Ishikawa (cell line): Measurements from ENCODE around the gene AFG1L.

Experiments used
- CEBPB ChIP-seq: IDR thresholded peaks from 2 replicates; pipeline ENCODE4 v1.6.1; 2012
- CREB1 ChIP-seq: IDR thresholded peaks from 2 replicates; pipeline ENCODE4 v1.6.1; 2012; ENCODE audit warnings: low read depth
- EGR1 ChIP-seq: IDR thresholded peaks from 2 replicates; pipeline ENCODE4 v1.6.1; 2012
- EP300 ChIP-seq: IDR thresholded peaks from 2 replicates; pipeline ENCODE4 v1.6.1; 2012; ENCODE audit warnings: borderline replicate concordance
- FOXM1 ChIP-seq: IDR thresholded peaks from 2 replicates; pipeline ENCODE4 v1.6.1; 2012; ENCODE audit warnings: low read depth, borderline replicate concordance
- NFIC ChIP-seq: IDR thresholded peaks from 2 replicates; pipeline ENCODE4 v1.6.1; 2012
- RAD21 ChIP-seq: IDR thresholded peaks from 2 replicates; pipeline ENCODE4 v1.6.1; 2012; ENCODE audit warnings: low read depth
- REST ChIP-seq: IDR thresholded peaks from 2 replicates; pipeline ENCODE4 v1.6.1; 2012; ENCODE audit warnings: low read depth, mild to moderate bottlenecking
- TAF1 ChIP-seq: IDR thresholded peaks from 2 replicates; pipeline ENCODE4 v1.6.1; 2012; ENCODE audit warnings: low read depth, mild to moderate bottlenecking
- TCF12 ChIP-seq: IDR thresholded peaks from 2 replicates; pipeline ENCODE4 v1.6.1; 2012; ENCODE audit warnings: low read depth
- TEAD4 ChIP-seq: IDR thresholded peaks from 2 replicates; pipeline ENCODE4 v1.6.1; 2012
- USF1 ChIP-seq: IDR thresholded peaks from 2 replicates; pipeline ENCODE4 v1.6.1; 2012
- YY1 ChIP-seq: IDR thresholded peaks from 2 replicates; pipeline ENCODE4 v1.6.1; 2012; ENCODE audit warnings: low read depth
- ZBTB7A ChIP-seq: IDR thresholded peaks from 2 replicates; pipeline ENCODE4 v1.6.1; 2012; ENCODE audit warnings: low read depth
- TF ChIP-seq, protein P1 (sequence below): IDR thresholded peaks from 2 replicates; pipeline ENCODE4 v1.6.1; 2012

AFG1L gene

DNA sequence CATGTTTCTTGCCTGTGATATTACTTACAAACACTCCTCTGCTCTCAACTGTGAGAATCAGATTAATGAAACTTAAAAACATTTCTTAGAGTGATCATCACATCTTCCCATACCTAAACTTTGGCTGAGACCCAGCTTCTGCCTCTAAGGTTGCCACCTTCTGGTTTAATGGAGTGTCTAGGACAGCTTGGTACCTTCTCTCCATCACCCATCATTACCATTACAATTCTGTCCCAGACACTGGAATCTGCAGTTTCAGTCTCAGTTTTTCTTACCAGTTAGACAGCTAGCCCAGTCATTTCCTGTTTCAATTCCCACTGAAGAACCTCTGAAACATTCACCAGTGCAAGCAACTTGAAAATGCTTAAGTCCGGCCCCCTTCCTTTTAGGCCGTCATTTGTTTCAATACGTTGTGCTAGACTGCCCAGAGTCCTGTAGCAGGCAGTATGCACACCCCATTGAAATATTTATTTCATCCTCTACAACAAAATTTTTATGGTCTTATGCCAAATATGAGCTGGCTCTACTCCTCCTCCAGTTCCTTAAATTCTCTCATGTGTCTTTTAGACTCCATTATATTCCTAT lies 158.8 kb downstream of the AFG1L start:
- no peak for TF ChIP-seq TCF12
- no peak for TF ChIP-seq EP300
- TF ChIP-seq CREB1 = no peak
- no peak for TF ChIP-seq EGR1
- TF ChIP-seq CEBPB = no peak
- no peak for TF ChIP-seq YY1
- TF ChIP-seq FOXM1 = no peak
- TF ChIP-seq REST = no peak
- TF ChIP-seq RAD21 = no peak
- no peak for TF ChIP-seq ZBTB7A
- no peak for TF ChIP-seq NFIC
- TF ChIP-seq USF1 = no peak
- no peak for TF ChIP-seq TEAD4
- TF ChIP-seq TAF1 = no peak
- TF ChIP-seq, protein P1, sequence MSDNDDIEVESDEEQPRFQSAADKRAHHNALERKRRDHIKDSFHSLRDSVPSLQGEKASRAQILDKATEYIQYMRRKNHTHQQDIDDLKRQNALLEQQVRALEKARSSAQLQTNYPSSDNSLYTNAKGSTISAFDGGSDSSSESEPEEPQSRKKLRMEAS = no peak

DNA sequence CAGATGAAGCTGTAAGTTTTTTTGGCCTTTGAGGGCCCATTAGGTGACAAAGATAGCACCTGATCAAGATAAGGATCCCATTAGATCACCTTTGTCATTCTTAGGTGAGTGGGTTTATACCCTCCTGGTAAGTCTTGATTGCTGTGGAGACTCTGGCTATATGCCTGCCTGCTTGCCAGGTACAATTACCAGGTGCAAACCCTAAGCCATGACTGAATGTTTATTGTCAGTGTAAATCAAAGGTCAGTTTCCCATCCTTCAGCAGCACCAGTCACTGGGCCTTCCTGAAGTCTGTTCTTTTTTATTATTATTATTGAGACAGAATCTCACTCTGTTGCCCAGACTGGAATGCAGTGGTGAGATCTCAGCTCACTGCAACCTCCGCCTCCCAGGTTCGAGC lies 159.5 kb downstream of the AFG1L start:
- TF ChIP-seq YY1 = no peak
- no peak for TF ChIP-seq TCF12
- TF ChIP-seq TAF1 = no peak
- TF ChIP-seq FOXM1 = no peak
- TF ChIP-seq, protein P1 = no peak
- no peak for TF ChIP-seq NFIC
- no peak for TF ChIP-seq TEAD4
- TF ChIP-seq ZBTB7A = no peak
- TF ChIP-seq REST = no peak
- TF ChIP-seq USF1 = no peak
- TF ChIP-seq EGR1 = no peak
- no peak for TF ChIP-seq RAD21
- no peak for TF ChIP-seq CREB1
- no peak for TF ChIP-seq EP300
- TF ChIP-seq CEBPB = no peak

DNA sequence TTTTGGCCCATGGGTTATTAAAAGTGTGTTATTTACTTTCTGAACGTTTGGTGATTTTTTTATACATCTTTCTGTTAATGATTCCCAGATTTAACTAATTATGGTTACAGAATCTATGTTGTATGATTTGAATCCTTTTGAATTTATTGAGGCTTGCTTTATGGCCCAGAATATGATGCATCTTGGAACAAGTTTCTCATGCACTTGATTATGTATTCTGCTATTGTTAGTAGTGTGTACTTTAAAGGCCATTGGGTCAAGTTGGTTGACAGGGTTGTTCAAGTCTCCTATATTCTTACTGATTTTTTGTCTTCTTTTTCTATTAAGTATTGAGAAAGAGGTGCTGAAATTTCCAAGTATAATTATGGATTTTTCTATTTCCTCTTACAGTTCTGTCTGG lies 160.8 kb downstream of the AFG1L start:
- no peak for TF ChIP-seq NFIC
- no peak for TF ChIP-seq YY1
- TF ChIP-seq TCF12 = no peak
- no peak for TF ChIP-seq EGR1
- no peak for TF ChIP-seq EP300
- no peak for TF ChIP-seq CEBPB
- TF ChIP-seq TEAD4 = no peak
- TF ChIP-seq, protein P1 = no peak
- TF ChIP-seq RAD21 = no peak

DNA sequence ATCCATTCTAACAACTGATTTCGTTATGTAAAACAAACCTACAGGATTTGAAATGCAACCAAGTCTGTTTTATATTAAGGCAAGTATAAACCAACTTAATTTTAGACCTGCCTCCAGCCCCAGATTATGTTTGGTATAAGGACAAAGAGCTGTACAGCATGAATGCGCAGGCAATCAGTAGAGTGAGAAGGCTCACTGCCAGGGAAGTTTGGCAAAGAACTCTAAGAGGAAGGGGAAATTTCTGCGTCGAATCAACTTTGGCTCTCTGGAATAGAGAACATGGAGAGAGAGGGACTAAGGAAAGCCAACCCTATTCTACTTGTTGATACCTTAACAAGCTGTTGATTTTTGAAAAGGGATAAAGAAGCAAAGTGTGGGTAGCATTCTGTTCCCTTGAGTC lies 168.9 kb downstream of the AFG1L start:
- TF ChIP-seq USF1 (no peak), REST (no peak), EGR1 (no peak), FOXM1 (no peak), RAD21 (no peak), ZBTB7A (no peak)
- TF ChIP-seq, protein P1 = no peak
